ENCODE data around the gene HHLA2. TPM values are rescaled to one million over a fixed set of nuclear protein-coding genes. Genes with fewer than 3 reads are reported as not detected.

HHLA2 gene
- total and polyA plus RNA-seq, 2 of the 8 experiments (the other 6 are each of a cell fraction or from before 2014, with no cell fraction given), result not detected

DNA sequence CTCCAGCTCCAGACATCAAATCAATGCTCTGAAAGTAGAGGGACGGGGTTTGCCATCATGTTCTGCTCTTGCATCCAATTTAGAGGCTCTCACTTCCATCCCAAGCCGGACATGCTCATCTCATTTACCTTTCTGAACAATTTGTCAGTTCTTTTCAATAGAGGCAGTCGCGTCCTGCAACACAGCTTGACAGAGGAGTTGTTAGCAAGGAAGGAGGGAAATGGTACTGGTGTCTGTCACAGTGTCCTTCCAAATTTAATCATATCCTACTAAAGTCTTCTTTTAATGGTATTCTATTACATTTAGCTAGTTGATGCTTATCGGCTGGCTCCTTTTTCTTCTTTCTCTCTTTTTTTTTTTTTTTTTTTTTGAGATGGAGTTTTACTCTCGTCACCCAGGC is 45.6 kb downstream of the HHLA2 start:
- Histone ChIP-seq H2BK15ac (ENCODE audit: low read length) (no peak overlapping the region), H4K5ac (ENCODE audit: insufficient read length, low read depth, low read length) (no peak overlapping the region), H3K14ac (ENCODE audit: insufficient read length) (no peak overlapping the region), H3K56ac (replicated peaks; ENCODE audit: insufficient read length, low read depth, low read length) (no peak overlapping the region), H4K91ac (replicated peaks; ENCODE audit: insufficient read length, low read length) (no peak overlapping the region), H3K4me1 (replicated peaks in 1 of 4; ENCODE audit: control insufficient read depth in 3 of 4, insufficient read depth in 4 of 4, low read length in 3 of 4) (no peaks in the 10 kb centered on the region), H3K79me1 (ENCODE audit: low read depth, low read length) (no peaks in the 10 kb centered on the region), H4K8ac (ENCODE audit: extremely low read depth, insufficient read depth, low read length) (no peak overlapping the region), H3K23me2 (ENCODE audit: low read depth, low read length) (no peaks in the 10 kb centered on the region; the same call in 1 of the 2 replicates), H2BK12ac (ENCODE audit: low read depth, low read length) (no peak overlapping the region), H3K36me3 (ENCODE audit: control insufficient read depth in 2 of 4, insufficient read depth in 4 of 4, low read length in 3 of 4) (no peaks in the 10 kb centered on the region), H2AFZ (ENCODE audit: low read length) (0 out of 2 replicates have a peak overlapping the region, but pooled peaks have one; percentile 33), H3K9ac (replicated peaks in 1 of 4; ENCODE audit: extremely low read depth in 1 of 4, low read depth in 3 of 4, low read length in 3 of 4) (no peak overlapping the region), H3K4me3 (ENCODE audit: extremely low read depth in 1 of 4, insufficient read depth in 2 of 4, low read depth in 3 of 4, low read length in 4 of 4) (no peak overlapping the region), H4K20me1 (replicated peaks in 1 of 2; ENCODE audit: control insufficient read depth in 1 of 2, insufficient read depth in 2 of 2, low read length in 2 of 2) (no peaks in the 10 kb centered on the region), H2AK5ac (ENCODE audit: low read depth, low read length) (no peak overlapping the region), H2BK20ac (ENCODE audit: low read length) (no peak overlapping the region), H3K27ac (ENCODE audit: low read depth, low read length) (no peak overlapping the region), H3K23ac (ENCODE audit: insufficient read length) (no peak overlapping the region), H3K4me2 (ENCODE audit: insufficient read depth in 1 of 2, low read depth in 2 of 2, low read length in 2 of 2) (no peak overlapping the region), H3K27me3 (replicated peaks in 1 of 4; ENCODE audit: control insufficient read depth in 3 of 4, extremely low read depth in 1 of 4, insufficient read depth in 3 of 4, low read length in 3 of 4) (no peaks in the 10 kb centered on the region), H2BK120ac (replicated peaks; ENCODE audit: low read depth, low read length) (no peak overlapping the region), H3K9me3 (ENCODE audit: insufficient read depth in 2 of 2, low read depth in 1 of 2, low read length in 1 of 2) (no peaks in the 10 kb centered on the region), H3K79me2 (ENCODE audit: control insufficient read depth in 1 of 2, insufficient read depth in 2 of 2, low read length in 2 of 2) (no peaks in the 10 kb centered on the region), H2BK5ac (ENCODE audit: low read depth, low read length) (no peak overlapping the region), H3K4ac (replicated peaks; ENCODE audit: insufficient read length, low read depth, low read length) (no peak overlapping the region), H3K18ac (ENCODE audit: extremely low read depth, low read length) (no peak overlapping the region)
- 93% methylated on average over 5 of the region's 6 CpGs; no CpG with 5 or more reads in 1 of the 2 experiments for WGBS, 2 experiments (ENCODE audit: extremely low coverage in 1 of 2, insufficient coverage in 1 of 2, insufficient read length in 1 of 2, insufficient replicate concordance in 2 of 2, low coverage in 1 of 2, low lambda C conversion rate in 2 of 2, missing lambda C conversion rate in 1 of 2)
- TF ChIP-seq POLR2A (IDR thresholded peaks at IDR 0.05; ENCODE audit: control extremely low read depth in 1 of 2, low read depth in 2 of 2, low read length in 2 of 2) (no peak), POU5F1 (IDR thresholded peaks at IDR 0.05; ENCODE audit: low read depth, low read length) (no peak), GABPA (IDR thresholded peaks at IDR 0.05; ENCODE audit: borderline replicate concordance, insufficient read depth, low read length) (no peak)
- CTCF ChIA-PET (ENCODE audit: partially characterized antibody), result interaction anchor here (0.6 to 0.8 kb wide), 2 partner anchors 188 to 434 kb away, joined by 3 read pairs; no protein-coding TSS in a partner anchor
- POLR2A ChIA-PET (ENCODE audit: partially characterized antibody), result no interaction called here
- DNase-seq (ENCODE audit: low read depth in 1 of 2, low spot score in 2 of 2) (no peak), FAIRE-seq (no peak)
